ENCODE results near the gene OXSR1.

The OXSR1 gene

GRCh38 chr3:38127611-38128302 is 37.6 kb upstream of the OXSR1 start:
- Histone ChIP-seq H3K9me2 (replicated peaks; ENCODE audit: low read depth, low read length) (no peaks in the 10 kb centered on the region), H3K79me2 (ENCODE audit: insufficient read depth, low read length) (no peaks in the 10 kb centered on the region), H2AFZ (ENCODE audit: low read length) (no peak overlapping the region), H3K4me3 (ENCODE audit: low read length, poor library complexity, severe bottlenecking) (no peak overlapping the region), H3F3A (ENCODE audit: low read depth) (no peaks in the 10 kb centered on the region), H4K20me1 (ENCODE audit: insufficient read depth, low read length, poor library complexity, severe bottlenecking) (peaks cover 4% of the 10 kb centered on the region), H3K27me3 (ENCODE audit: insufficient read depth, low read length, poor library complexity, severe bottlenecking) (no peaks in the 10 kb centered on the region), H3K36me3 (ENCODE audit: insufficient read depth, low read length) (peaks cover 56% of the 10 kb centered on the region; the same call in 1 of the 2 replicates), H3K9me3 (ENCODE audit: insufficient read depth, low read depth, low read length) (no peaks in the 10 kb centered on the region), H3K4me2 (ENCODE audit: low read depth, low read length, poor library complexity, severe bottlenecking) (no peak overlapping the region), H3K9ac (ENCODE audit: low read depth, low read length, poor library complexity, severe bottlenecking) (no peak overlapping the region), H3K4me1 (ENCODE audit: insufficient read depth, low read length, poor library complexity, severe bottlenecking) (no peaks in the 10 kb centered on the region)
- no peak for TF ChIP-seq CTCF (conservative IDR thresholded peaks at IDR 0.05; ENCODE audit: low read length)

GRCh38 chr3:38128303-38128655 is 37.1 kb upstream of the OXSR1 start:
- peaks cover under 1% of the 10 kb centered on the region for H3K4me1 ChIP-seq (ENCODE audit: insufficient read depth, low read length, poor library complexity, severe bottlenecking)
- no peak overlapping the region for H2AFZ ChIP-seq (ENCODE audit: low read length)
- no peaks in the 10 kb centered on the region for H3K27me3 ChIP-seq (ENCODE audit: insufficient read depth, low read length, poor library complexity, severe bottlenecking)
- H3K79me2 ChIP-seq (ENCODE audit: insufficient read depth, low read length), result no peaks in the 10 kb centered on the region
- no peaks in the 10 kb centered on the region for H3F3A ChIP-seq (ENCODE audit: low read depth)
- H3K4me3 ChIP-seq (ENCODE audit: low read length, poor library complexity, severe bottlenecking), result no peak overlapping the region
- H3K4me2 ChIP-seq (ENCODE audit: low read depth, low read length, poor library complexity, severe bottlenecking), result no peak overlapping the region
- peaks cover 51% of the 10 kb centered on the region; the same call in 1 of the 2 replicates for H3K36me3 ChIP-seq (ENCODE audit: insufficient read depth, low read length)
- no peaks in the 10 kb centered on the region for H3K9me2 ChIP-seq (replicated peaks; ENCODE audit: low read depth, low read length)
- H3K9ac ChIP-seq (ENCODE audit: low read depth, low read length, poor library complexity, severe bottlenecking), result no peak overlapping the region
- TF ChIP-seq EZH2phosphoT487 (IDR thresholded peaks at IDR 0.05; ENCODE audit: borderline replicate concordance) (no peak), CTCF (conservative IDR thresholded peaks at IDR 0.05; ENCODE audit: low read length) (no peak)
- H4K20me1 ChIP-seq (ENCODE audit: insufficient read depth, low read length, poor library complexity, severe bottlenecking), result peaks cover 4% of the 10 kb centered on the region
- H3K9me3 ChIP-seq (ENCODE audit: insufficient read depth, low read depth, low read length), result no peaks in the 10 kb centered on the region

GRCh38 chr3:38129058-38129457 is 36.3 kb upstream of the OXSR1 start:
- H3K36me3 ChIP-seq (ENCODE audit: insufficient read depth, low read length), result peaks cover 49% of the 10 kb centered on the region; the same call in 1 of the 2 replicates

More at GRCh38 chr3:38129058-38129457, 36.3 kb upstream of the OXSR1 start:
- H3K9ac ChIP-seq (ENCODE audit: low read depth, low read length, poor library complexity, severe bottlenecking), result no peak overlapping the region
- TF ChIP-seq CTCF (conservative IDR thresholded peaks at IDR 0.05; ENCODE audit: low read length), result no peak
- TF ChIP-seq EZH2phosphoT487 (IDR thresholded peaks at IDR 0.05; ENCODE audit: borderline replicate concordance), result no peak
- no peak overlapping the region for H3K4me3 ChIP-seq (ENCODE audit: low read length, poor library complexity, severe bottlenecking)
- H4K20me1 ChIP-seq (ENCODE audit: insufficient read depth, low read length, poor library complexity, severe bottlenecking), result peaks cover 4% of the 10 kb centered on the region
- peaks cover 7% of the 10 kb centered on the region for H3K4me1 ChIP-seq (ENCODE audit: insufficient read depth, low read length, poor library complexity, severe bottlenecking)
- peaks cover 8% of the 10 kb centered on the region; the same call in 1 of the 2 replicates for H3K79me2 ChIP-seq (ENCODE audit: insufficient read depth, low read length)
- no peaks in the 10 kb centered on the region for H3K27me3 ChIP-seq (ENCODE audit: insufficient read depth, low read length, poor library complexity, severe bottlenecking)
- H3F3A ChIP-seq (ENCODE audit: low read depth), result no peaks in the 10 kb centered on the region
- H3K9me3 ChIP-seq (ENCODE audit: insufficient read depth, low read depth, low read length), result no peaks in the 10 kb centered on the region
- H2AFZ ChIP-seq (ENCODE audit: low read length), result no peak overlapping the region
- no peak overlapping the region for H3K4me2 ChIP-seq (ENCODE audit: low read depth, low read length, poor library complexity, severe bottlenecking)
- no peaks in the 10 kb centered on the region for H3K9me2 ChIP-seq (replicated peaks; ENCODE audit: low read depth, low read length)

Measured in Loucy (cell line).